ENCODE data around the gene PPL. TPM values are rescaled to one million over a fixed set of nuclear protein-coding genes. Genes with fewer than 3 reads are reported as not detected.

PPL gene
- total RNA-seq, 4 donors from 2014 or later, result 304 to 377 (median 350) TPM

DNA sequence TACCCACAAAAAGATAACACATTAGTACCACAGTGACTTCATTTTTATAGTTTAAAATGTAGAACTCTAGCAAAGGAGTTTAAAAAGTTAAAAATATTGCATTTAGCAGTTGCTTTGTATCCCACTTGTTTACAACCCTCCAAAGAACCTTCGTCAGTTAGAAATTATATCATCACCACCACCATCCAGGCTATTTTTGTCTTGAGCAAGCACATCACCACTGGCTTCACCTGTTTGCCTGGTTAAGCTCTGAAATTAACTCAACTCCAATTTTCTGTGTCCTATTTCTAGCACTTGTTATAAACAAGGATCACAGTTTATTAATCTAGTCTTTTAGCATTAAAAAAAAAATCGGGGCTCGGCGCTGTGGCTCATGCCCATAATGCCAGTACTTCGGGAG is 96.0 kb downstream of the PPL start:
- Histone ChIP-seq H3K36me3 (peaks cover 86% of the 10 kb centered on the region), H3K27me3 (no peaks in the 10 kb centered on the region), H3K4me1 (peaks cover 10% of the 10 kb centered on the region), H3K4me3 (no peak overlapping the region), H3K9me3 (no peaks in the 10 kb centered on the region), H3K27ac (no peak overlapping the region)
- 77% methylated on average over 5 of the region's 5 CpGs for whole genome bisulfite sequencing
- no peak for DNase-seq (ENCODE audit: low spot score in 2 of 2)
- TF ChIP-seq POLR2A (IDR thresholded peaks at IDR 0.05), result no peak
- TF ChIP-seq EP300 (IDR thresholded peaks at IDR 0.05), result no peak
- TF ChIP-seq, protein P1, sequence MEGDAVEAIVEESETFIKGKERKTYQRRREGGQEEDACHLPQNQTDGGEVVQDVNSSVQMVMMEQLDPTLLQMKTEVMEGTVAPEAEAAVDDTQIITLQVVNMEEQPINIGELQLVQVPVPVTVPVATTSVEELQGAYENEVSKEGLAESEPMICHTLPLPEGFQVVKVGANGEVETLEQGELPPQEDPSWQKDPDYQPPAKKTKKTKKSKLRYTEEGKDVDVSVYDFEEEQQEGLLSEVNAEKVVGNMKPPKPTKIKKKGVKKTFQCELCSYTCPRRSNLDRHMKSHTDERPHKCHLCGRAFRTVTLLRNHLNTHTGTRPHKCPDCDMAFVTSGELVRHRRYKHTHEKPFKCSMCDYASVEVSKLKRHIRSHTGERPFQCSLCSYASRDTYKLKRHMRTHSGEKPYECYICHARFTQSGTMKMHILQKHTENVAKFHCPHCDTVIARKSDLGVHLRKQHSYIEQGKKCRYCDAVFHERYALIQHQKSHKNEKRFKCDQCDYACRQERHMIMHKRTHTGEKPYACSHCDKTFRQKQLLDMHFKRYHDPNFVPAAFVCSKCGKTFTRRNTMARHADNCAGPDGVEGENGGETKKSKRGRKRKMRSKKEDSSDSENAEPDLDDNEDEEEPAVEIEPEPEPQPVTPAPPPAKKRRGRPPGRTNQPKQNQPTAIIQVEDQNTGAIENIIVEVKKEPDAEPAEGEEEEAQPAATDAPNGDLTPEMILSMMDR (IDR thresholded peaks at IDR 0.05), result no peak
- no peak for TF ChIP-seq POLR2AphosphoS5 (IDR thresholded peaks at IDR 0.05)

DNA sequence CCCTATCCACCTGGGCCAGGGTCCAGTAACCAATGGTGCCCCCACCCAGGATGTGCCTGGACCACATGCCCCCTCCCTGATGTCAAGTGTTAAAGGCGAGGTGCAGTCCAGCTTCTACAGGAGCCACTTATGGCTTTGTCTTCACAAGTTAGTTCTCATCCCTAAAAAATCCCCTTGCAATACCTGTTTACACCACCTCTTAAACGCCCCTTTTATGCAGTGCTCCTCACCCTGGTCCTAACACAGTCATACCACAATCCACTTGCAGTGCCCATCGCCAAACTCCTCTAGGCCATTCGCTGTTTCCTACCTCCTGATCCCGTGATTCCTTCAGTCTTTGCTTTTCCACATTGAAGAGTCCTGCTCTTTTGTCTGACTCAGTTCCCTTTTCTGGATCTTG is 97.0 kb downstream of the PPL start:
- no peak overlapping the region for H3K27ac ChIP-seq
- 73% methylated on average over 5 of the region's 5 CpGs for WGBS
- DNase-seq (ENCODE audit: low spot score in 2 of 2), result peak in 1 of 2 donors; percentile 44
- no peak overlapping the region for H3K4me3 ChIP-seq
- H3K4me1 ChIP-seq, result peaks cover under 1% of the 10 kb centered on the region
- no peaks in the 10 kb centered on the region for H3K27me3 ChIP-seq
- TF ChIP-seq, protein P1 (IDR thresholded peaks at IDR 0.05), result no peak
- TF ChIP-seq EP300 (IDR thresholded peaks at IDR 0.05), result no peak
- TF ChIP-seq POLR2A (IDR thresholded peaks at IDR 0.05), result no peak
- TF ChIP-seq POLR2AphosphoS5 (IDR thresholded peaks at IDR 0.05), result no peak
- no peaks in the 10 kb centered on the region for H3K9me3 ChIP-seq
- H3K36me3 ChIP-seq, result peaks cover 88% of the 10 kb centered on the region

DNA sequence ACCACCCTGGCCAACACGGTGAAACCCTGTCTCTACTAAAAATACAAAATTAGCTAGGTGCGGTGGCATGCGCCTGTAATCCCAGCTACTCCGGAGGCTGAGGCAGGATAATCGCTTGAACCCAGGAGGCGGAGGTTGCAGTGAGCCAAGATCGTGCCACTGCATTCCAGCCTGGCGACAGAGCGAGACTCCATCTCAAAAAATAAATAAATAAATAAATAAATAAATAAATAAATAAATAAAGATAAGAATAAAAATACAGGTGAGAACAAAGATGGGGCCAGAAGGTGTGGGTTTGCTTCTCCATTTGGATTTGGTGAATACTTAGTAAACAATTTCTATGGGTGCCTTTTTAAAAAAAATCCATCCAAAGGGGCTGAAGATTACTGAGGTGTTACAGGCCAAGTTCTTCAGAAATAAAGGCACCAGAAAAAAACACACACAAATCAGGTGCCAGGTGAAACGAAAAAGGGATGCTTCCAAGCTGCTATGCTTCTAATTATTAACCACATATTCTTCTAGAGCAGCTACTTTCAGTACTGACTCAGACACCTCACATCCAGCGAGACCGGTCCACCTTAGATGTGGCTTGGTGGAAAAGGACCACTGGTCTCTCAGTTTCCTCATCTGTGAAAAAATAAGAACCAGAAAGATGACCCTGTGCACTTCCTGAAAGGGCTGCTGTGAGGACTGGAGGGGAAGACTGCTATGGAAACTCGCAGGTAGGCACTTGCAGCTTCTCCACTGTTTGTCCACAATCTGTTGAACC is 99.0 kb downstream of the PPL start:
- peaks cover 79% of the 10 kb centered on the region for H3K36me3 ChIP-seq
- peak in 1 of 2 donors; percentile 14 for DNase-seq (ENCODE audit: low spot score in 2 of 2)
- H3K27me3 ChIP-seq, result no peaks in the 10 kb centered on the region
- TF ChIP-seq, protein P1 (IDR thresholded peaks at IDR 0.05), result no peak
- TF ChIP-seq EP300 (IDR thresholded peaks at IDR 0.05) (no peak), POLR2A (IDR thresholded peaks at IDR 0.05) (no peak), POLR2AphosphoS5 (IDR thresholded peaks at IDR 0.05) (no peak)
- H3K4me1 ChIP-seq, result no peaks in the 10 kb centered on the region
- H3K9me3 ChIP-seq, result no peaks in the 10 kb centered on the region
- no peak overlapping the region for H3K4me3 ChIP-seq
- no peak overlapping the region for H3K27ac ChIP-seq
- 84% methylated on average over 13 of the region's 13 CpGs for WGBS

DNA sequence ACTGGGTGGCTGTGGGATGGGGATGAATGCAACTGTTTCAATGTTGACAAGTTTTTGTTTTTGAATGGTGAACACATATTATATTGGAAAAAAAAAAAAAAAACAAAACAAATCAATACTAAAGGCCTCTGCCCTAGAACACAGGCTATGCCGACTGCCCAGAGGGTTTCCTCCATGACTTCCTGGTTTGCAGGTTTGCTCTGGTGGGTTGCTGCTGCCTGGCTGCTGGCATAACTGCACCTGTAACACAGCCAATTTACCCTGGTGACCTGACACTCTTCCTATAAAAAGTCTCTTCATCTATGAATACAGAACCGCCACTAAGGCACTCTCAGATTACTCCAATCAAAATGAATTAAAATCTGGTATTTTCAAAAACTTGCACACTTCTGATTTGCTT is 100.2 kb downstream of the PPL start:
- peak in 1 of 2 donors; percentile 17 for DNase-seq (ENCODE audit: low spot score in 2 of 2)
- H3K27ac ChIP-seq, result no peak overlapping the region
- no peaks in the 10 kb centered on the region for H3K4me1 ChIP-seq
- TF ChIP-seq, protein P1 (IDR thresholded peaks at IDR 0.05), result no peak
- TF ChIP-seq POLR2A (IDR thresholded peaks at IDR 0.05), result no peak
- TF ChIP-seq POLR2AphosphoS5 (IDR thresholded peaks at IDR 0.05), result no peak
- TF ChIP-seq EP300 (IDR thresholded peaks at IDR 0.05), result no peak
- H3K27me3 ChIP-seq, result no peaks in the 10 kb centered on the region
- H3K4me3 ChIP-seq, result no peak overlapping the region
- H3K9me3 ChIP-seq, result no peaks in the 10 kb centered on the region
- WGBS, result 93% methylated on average over 2 of the region's 2 CpGs
- peaks cover 79% of the 10 kb centered on the region for H3K36me3 ChIP-seq

DNA sequence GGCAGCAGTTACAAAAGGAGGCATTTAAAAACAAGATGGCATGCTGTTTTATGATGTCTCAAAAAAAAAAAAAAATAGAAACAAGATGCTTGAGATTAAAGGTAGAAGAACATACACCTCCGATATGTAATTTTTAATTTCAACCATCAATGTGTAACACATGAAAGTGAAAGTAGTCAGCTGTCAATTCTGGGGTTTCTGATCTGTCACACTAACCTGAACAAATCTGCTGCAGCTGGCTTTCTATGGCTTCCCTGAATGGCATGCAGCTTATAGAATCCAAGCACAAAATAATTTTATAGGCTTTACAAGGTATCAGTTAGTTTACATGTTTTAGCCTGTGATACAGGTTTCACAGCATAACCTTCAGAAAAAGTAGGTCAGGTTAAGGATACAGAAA is 103.4 kb downstream of the PPL start:
- H3K9me3 ChIP-seq, result no peaks in the 10 kb centered on the region
- no peaks in the 10 kb centered on the region for H3K27me3 ChIP-seq
- DNase-seq (ENCODE audit: low spot score in 2 of 2), result no peak
- no peak overlapping the region for H3K27ac ChIP-seq
- H3K4me1 ChIP-seq, result no peaks in the 10 kb centered on the region
- TF ChIP-seq EP300 (IDR thresholded peaks at IDR 0.05), result no peak
- TF ChIP-seq, protein P1 (IDR thresholded peaks at IDR 0.05), result no peak
- no peak for TF ChIP-seq POLR2AphosphoS5 (IDR thresholded peaks at IDR 0.05)
- no peak for TF ChIP-seq POLR2A (IDR thresholded peaks at IDR 0.05)
- peaks cover 82% of the 10 kb centered on the region for H3K36me3 ChIP-seq
- WGBS, result 86% methylated on average over 1 of the region's 1 CpG
- no peak overlapping the region for H3K4me3 ChIP-seq

Data from suprapubic skin (tissue), 4 donors.